ENCODE data around the gene ZNF398.
"Not testable (repeated sequence)": the region's sequence is repeated elsewhere in the genome, so short reads cannot be mapped to it uniquely, and the experiment has no call there.

The ZNF398 gene

DNA sequence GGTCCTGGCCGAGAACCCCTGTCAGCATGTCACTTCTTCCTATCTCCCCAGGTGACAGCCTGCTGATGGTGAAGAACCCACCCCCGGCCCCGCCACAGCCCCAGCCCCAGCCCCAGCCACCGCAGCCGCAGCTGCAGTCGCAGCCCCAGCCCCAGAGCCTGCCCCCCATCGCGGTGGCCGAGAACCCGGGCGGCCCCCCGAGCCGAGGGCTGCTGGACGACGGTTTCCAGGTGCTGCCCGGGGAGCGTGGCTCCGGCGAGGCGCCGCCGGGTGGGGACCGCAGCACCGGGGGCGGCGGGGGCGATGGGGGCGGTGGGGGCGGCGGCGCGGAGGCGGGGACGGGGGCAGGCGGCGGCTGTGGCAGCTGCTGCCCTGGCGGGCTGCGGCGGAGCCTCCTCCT lies 76.5 kb downstream of the ZNF398 start:
- in situ Hi-C loops (cut with MboI; ENCODE audit: low sequenced_read_pairs), result no loop called here

DNA sequence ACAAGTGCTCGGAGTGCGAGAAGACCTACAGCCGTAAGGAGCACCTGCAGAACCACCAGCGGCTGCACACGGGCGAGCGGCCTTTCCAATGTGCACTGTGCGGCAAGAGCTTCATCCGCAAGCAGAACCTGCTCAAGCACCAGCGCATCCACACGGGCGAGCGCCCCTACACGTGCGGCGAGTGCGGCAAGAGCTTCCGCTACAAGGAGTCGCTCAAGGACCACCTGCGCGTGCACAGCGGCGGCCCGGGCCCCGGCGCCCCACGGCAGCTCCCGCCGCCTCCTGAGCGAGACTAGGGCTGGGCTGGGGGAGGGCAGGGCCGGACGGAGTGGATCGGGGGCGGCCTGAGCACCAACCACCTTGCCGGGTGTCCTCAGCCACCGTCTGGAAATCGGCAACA lies 77.1 kb downstream of the ZNF398 start:
- in situ Hi-C loops (cut with MboI; ENCODE audit: low sequenced_read_pairs), result no loop called here

DNA sequence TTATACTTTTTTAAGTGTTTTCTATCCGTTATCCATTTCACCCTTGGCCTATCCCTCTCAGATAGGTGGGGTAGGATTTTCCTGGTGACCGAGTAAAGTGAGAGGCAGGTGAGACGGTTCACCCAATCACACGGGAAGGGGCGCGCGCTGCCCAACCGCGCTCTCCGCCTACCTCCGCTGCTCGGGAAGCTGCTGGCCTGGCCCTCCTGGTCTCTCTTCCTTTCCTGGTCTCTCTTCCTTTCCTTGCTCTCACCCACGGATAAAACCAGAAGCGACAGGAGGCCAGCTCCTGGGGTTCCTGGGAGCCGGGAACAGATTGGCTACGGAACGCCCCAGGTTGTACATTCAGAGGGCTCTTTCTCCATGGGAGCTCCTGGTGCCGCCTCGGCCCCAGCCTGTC lies 77.9 kb downstream of the ZNF398 start:
- in situ Hi-C loops (cut with MboI; ENCODE audit: low sequenced_read_pairs), result no loop called here

DNA sequence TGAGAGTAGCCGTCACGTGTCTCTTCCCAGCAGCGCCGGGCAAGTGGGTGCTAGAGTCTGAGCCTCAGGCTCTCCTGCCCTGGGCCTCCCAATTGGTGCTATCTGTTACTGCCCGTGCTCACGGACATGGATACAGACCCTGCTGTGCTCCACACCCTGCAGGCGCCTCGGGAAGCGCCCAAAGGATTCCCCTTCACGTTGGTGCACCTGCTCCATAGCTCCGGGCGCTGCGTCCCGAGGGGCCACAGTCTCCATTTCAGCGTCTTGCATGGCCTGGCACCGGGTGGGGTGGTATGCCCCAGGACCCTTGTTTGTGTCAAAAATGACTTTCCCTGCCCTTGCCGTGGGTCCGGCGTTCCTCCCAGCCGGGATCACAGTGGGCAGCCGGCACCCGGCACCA lies 78.4 kb downstream of the ZNF398 start:
- in situ Hi-C loops (cut with MboI; ENCODE audit: low sequenced_read_pairs), result no loop called here

DNA sequence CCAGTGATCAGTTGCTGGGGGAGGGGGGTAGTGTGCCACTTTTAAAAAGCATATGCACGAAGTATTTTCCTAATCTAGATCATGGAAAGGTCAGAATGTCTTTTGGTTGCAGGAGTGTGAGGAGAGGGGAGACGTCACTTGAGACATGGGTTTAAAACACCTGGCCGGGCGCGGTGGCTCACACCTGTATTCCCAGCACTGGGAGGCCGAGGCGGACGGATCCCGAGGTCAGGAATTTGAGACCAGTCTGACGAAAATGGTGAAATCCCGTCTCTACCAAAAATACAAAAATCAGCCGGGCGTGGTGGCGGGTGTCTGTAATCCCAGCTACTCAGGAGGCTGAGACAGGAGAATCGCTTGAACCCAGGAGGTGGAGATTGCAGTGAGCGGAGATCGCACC lies 79.1 kb downstream of the ZNF398 start:
- in situ Hi-C loops (cut with MboI; ENCODE audit: low sequenced_read_pairs), result not testable (repeated sequence)

GRCh38 chr7:149226840-149227494 lies 79.7 kb downstream of the ZNF398 start:
- in situ Hi-C loops (cut with MboI; ENCODE audit: low sequenced_read_pairs), result no loop called here

DNA sequence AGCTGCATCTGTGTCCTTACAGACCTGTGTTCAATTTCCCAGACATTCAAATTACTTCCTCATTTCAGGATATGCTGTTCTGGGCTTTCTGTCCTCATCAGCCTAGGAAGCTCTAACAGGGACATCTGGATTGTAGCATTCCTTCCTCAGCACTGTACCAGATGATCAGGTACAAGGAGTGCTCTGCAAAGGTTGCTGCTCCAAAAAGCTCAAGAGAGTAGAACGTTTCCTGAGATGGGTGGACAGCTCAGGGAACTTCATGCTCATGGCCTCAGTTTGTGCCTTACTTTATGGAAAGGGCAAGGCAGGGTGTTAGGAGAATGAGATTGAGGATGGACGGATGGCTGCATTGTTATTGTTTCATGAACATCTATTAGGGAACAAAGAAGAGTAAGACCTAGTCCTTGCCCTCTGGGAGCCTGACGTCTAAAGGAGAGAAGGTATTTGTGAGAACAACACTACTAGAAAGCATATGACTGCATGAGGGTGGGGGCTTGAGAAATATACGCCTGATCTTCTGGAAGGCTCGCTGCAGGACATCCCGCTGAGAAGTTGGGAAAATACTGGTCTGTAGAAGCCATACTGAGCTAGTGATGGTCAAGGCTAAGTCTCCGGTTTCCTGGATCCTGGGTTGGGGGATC lies 81.7 kb downstream of the ZNF398 start:
- in situ Hi-C loops (cut with MboI; ENCODE audit: low sequenced_read_pairs), result no loop called here

DNA sequence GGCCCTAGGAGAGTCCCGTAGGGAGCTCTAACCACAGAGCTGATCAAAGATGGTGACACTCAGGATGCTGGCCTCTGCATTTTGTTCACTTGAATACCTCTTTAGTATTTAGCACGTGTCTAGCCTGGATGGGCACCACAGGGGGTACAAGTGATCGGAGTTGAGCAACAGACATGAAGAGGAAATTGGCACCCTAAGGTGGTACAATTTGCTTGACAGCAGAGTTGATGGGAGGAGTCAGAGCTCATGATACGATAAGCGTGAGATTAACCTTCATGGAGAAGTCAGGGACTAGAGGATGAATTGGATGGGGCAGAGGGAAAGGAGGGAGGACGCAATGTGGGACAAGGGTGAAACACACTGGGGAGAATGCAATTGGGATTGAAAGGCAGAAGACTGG lies 82.3 kb downstream of the ZNF398 start:
- in situ Hi-C loops (cut with MboI; ENCODE audit: low sequenced_read_pairs), result no loop called here

DNA sequence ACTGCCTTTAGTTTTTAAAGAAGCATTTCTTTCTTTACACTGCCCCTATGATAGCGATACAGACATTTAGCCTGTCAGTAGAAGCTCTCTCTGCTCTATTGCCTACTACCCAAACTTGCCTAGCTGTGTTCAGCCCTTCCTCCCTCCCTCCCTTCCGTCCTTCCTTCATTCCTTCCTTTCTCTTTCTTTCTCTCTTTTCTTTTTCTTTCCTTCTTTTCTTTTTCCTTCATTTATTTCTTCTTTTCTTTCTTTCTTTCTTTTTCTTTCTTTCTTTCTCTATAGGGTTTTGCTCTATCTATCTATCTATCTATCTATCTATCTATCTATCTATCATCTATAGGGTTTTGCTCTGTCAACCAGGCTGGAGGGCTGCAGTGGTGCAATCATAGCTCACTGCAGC lies 85.1 kb downstream of the ZNF398 start:
- in situ Hi-C loops (cut with MboI; ENCODE audit: low sequenced_read_pairs), result no loop called here

Measured in HL-60/S4 treated with retinoic acid at 250 ng/mL for 4 days and 3 days (cell line).